ENCODE measurements around the gene HSD17B11.

DNA sequence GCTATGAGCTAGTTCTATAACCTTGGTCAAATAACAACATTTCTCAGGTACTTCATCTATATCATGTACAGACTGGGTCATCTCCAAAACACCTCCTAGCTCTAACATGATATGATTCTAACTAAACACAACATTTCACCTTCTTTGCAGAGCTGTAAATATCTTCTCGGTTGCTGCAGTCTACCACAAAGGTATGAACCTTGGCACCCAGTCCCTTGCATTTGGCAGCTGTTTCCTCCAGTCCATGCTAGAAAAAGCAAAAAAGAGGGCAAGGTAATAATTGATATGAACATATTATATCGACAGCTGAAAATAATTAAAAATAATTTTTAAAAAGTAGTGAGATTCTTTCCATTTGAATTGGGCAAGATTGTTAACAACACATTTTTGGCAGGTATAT lies 8.9 kb downstream of the HSD17B11 start:
- TF ChIP-seq POLR2A (IDR thresholded peaks at IDR 0.05): no peak
- TF ChIP-seq CTCF (IDR thresholded peaks at IDR 0.05 in 4 of 5, conservative IDR thresholded peaks at IDR 0.05 in 1 of 5): no peak

Measured in gastrocnemius medialis (tissue), 4 donors.